GM19397 (cell line): ENCODE results near the gene EPX.
"Not testable (repeated sequence)": the region's sequence is repeated elsewhere in the genome, so short reads cannot be mapped to it uniquely, and the experiment has no call there.

Experiments
- ATAC-seq: cut with Tn5 transposase; IDR thresholded peaks from one replicate; pipeline ENCODE4 v1.9.1; 2021; ENCODE audit warnings: mild to moderate bottlenecking, moderate library complexity; ENCODE audit not compliant: unreplicated experiment

Gene EPX

GRCh38 chr17:58192612-58193011, at the start of gene EPX:
TSS of gene EPX (plus strand) at chr17:58192726. CDS start at chr17:58192847, 121 bp downstream.
- no peak for ATAC-seq

GRCh38 chr17:58143335-58143734, 49.2 kb upstream of the EPX start:
- ATAC-seq: not testable (repeated sequence)

- ATAC-seq: no peak
These were observed 47.7 kb upstream of the EPX start for GRCh38 chr17:58144801-58145200.

GRCh38 chr17:58147930-58148434, 44.5 kb upstream of the EPX start, which contains the start of gene OR4D1:
TSS of gene OR4D1 (plus strand) at chr17:58148384. CDS start at chr17:58155154, 6,770 bp downstream.
- ATAC-seq: no peak

- no peak for ATAC-seq
These were observed 43.9 kb upstream of the EPX start for GRCh38 chr17:58148609-58149008.

- no peak for ATAC-seq
These were observed 42.1 kb upstream of the EPX start for GRCh38 chr17:58150394-58150793.

GRCh38 chr17:58153046-58153445, 39.5 kb upstream of the EPX start:
- ATAC-seq: no peak

- no peak for ATAC-seq
These were observed 38.9 kb upstream of the EPX start for GRCh38 chr17:58153671-58154070.

- no peak for ATAC-seq
These were observed 35.4 kb upstream of the EPX start for GRCh38 chr17:58156839-58157803.

GRCh38 chr17:58158181-58158580, 34.3 kb upstream of the EPX start:
- ATAC-seq: no peak

GRCh38 chr17:58161566-58161965, 31.0 kb upstream of the EPX start:
- ATAC-seq: no peak

GRCh38 chr17:58165981-58166380, 26.5 kb upstream of the EPX start:
- ATAC-seq: no peak

- ATAC-seq: no peak
These were observed 25.8 kb upstream of the EPX start, which contains the start of gene OR4D2 for GRCh38 chr17:58166682-58167081. TSS of gene OR4D2 (plus strand) at chr17:58166982. CDS start at chr17:58169656, 2,674 bp downstream.

- no peak for ATAC-seq
These were observed 21.9 kb upstream of the EPX start for GRCh38 chr17:58170622-58171021.

- ATAC-seq: no peak
These were observed 20.0 kb upstream of the EPX start for GRCh38 chr17:58172369-58173071.

- no peak for ATAC-seq
These were observed 17.7 kb upstream of the EPX start for GRCh38 chr17:58174871-58175270.

GRCh38 chr17:58176200-58176599, 16.3 kb upstream of the EPX start:
- no peak for ATAC-seq

GRCh38 chr17:58181796-58182195, 10.7 kb upstream of the EPX start:
- no peak for ATAC-seq

GRCh38 chr17:58183514-58183913, 9.0 kb upstream of the EPX start:
- no peak for ATAC-seq

GRCh38 chr17:58184308-58184985, 8.1 kb upstream of the EPX start:
- no peak for ATAC-seq
